ENCODE data around the gene TPRN. TPM values are rescaled to one million over a fixed set of nuclear protein-coding genes. Genes with fewer than 3 reads are reported as not detected.

The TPRN gene
- total RNA-seq, 1 donor from 2014 or later = 19.7 TPM

DNA sequence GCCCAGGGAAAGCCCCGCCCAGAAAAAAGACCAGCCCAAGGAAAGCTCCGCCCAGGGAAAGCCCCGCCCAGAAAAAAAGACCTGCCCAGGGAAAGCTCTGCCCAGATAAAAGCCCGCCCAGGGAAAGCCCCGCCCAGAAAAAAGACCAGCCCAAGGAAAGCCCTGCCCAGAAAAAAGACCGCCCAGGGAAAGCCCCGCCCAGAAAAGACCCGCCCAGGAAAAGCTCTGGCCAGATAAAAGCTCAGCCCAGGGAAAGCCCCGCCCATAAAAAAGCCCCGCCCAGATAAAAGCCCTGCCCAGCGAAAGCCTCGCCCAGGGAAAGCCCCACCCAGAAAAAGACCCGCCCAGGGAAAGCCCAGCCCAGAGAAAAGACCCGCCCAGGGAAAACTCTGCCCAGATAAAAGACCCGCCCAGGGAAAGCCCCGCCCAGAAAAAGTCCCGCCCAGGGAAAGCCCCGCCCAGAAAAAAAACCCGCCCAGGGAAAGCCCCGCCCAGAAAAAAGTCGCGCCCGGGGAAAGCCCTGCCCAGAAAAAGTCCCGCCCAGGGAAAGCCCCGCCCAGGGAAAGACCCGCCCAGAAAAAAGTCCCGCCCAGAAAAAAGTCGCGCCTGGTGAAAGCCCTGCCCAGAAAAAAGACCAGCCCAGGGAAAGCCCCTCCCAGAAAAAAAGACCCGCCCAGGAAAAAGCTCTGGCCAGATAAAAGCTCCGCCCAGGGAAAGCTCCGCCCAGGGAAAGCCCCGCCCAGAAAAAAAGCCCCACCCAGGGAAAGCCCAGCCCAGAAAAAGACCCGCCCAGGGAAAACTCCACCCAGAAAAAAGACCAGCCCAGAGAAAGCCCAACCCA lies 49.7 kb downstream of the TPRN start:
- Mint-ChIP-seq H3K27ac (ENCODE audit: unreplicated experiment) (no peak overlapping the region), H3K4me3 (ENCODE audit: unreplicated experiment) (no peak overlapping the region), H3K9me3 (ENCODE audit: low read depth) (no peaks in the 10 kb centered on the region), H3K27me3 (ENCODE audit: low read depth) (peaks cover 6% of the 10 kb centered on the region), H3K4me1 (ENCODE audit: low read depth) (no peaks in the 10 kb centered on the region), H3K36me3 (ENCODE audit: low read depth) (no peaks in the 10 kb centered on the region)
- DNase-seq (ENCODE audit: low spot score) = no peak
- TF ChIP-seq, protein P1, sequence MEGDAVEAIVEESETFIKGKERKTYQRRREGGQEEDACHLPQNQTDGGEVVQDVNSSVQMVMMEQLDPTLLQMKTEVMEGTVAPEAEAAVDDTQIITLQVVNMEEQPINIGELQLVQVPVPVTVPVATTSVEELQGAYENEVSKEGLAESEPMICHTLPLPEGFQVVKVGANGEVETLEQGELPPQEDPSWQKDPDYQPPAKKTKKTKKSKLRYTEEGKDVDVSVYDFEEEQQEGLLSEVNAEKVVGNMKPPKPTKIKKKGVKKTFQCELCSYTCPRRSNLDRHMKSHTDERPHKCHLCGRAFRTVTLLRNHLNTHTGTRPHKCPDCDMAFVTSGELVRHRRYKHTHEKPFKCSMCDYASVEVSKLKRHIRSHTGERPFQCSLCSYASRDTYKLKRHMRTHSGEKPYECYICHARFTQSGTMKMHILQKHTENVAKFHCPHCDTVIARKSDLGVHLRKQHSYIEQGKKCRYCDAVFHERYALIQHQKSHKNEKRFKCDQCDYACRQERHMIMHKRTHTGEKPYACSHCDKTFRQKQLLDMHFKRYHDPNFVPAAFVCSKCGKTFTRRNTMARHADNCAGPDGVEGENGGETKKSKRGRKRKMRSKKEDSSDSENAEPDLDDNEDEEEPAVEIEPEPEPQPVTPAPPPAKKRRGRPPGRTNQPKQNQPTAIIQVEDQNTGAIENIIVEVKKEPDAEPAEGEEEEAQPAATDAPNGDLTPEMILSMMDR (IDR thresholded peaks at IDR 0.05) = no peak

DNA sequence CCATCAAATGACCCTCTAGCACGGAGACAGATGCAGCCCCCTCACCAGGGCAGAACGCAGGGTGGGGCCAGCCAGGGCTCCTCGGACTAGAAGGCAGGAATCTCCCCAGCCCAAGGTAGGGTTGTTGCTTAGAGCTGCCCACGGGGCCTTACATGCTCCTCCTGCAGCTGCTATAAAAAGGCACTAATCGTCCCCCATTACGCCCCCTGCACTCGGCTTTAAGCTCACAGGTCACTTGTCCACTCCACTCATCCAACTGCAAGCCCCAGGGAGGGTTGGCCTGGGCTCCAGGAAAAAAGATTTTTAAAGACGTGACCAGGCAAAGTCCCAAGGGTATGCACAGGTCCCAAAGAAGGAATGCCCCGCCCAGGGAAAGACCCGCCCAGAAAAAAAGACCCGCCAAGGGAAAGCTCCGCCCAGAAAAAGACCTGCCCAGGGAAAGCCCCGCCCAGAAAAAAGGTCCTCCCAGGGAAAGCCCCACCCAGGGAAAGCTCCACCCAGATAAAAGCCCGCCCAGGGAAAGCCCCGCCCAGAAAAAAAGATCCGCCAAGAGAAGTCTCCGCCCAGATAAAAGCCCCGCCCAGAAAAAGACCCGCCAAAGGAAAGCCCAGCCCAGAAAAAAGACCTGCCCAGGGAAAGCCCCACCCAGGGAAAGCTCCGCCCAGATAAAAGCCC lies 50.5 kb downstream of the TPRN start:
- Mint-ChIP-seq H3K4me3 (ENCODE audit: unreplicated experiment) (no peak overlapping the region), H3K27ac (ENCODE audit: unreplicated experiment) (no peak overlapping the region), H3K36me3 (ENCODE audit: low read depth) (no peaks in the 10 kb centered on the region), H3K9me3 (ENCODE audit: low read depth) (no peaks in the 10 kb centered on the region), H3K4me1 (ENCODE audit: low read depth) (no peaks in the 10 kb centered on the region), H3K27me3 (ENCODE audit: low read depth) (peaks cover 6% of the 10 kb centered on the region)
- TF ChIP-seq, protein P1 (IDR thresholded peaks at IDR 0.05) = no peak
- no peak for DNase-seq (ENCODE audit: low spot score)

- Mint-ChIP-seq H3K27ac (ENCODE audit: unreplicated experiment) (no peak overlapping the region), H3K4me1 (ENCODE audit: low read depth) (no peaks in the 10 kb centered on the region), H3K4me3 (ENCODE audit: unreplicated experiment) (no peak overlapping the region), H3K9me3 (ENCODE audit: low read depth) (no peaks in the 10 kb centered on the region), H3K36me3 (ENCODE audit: low read depth) (no peaks in the 10 kb centered on the region), H3K27me3 (ENCODE audit: low read depth) (peaks cover 6% of the 10 kb centered on the region)
- TF ChIP-seq, protein P1 (IDR thresholded peaks at IDR 0.05) = no peak
- DNase-seq (ENCODE audit: low spot score) = no peak
These were observed 51.2 kb downstream of the TPRN start for GRCh38 chr9:137149363-137149762.

DNA sequence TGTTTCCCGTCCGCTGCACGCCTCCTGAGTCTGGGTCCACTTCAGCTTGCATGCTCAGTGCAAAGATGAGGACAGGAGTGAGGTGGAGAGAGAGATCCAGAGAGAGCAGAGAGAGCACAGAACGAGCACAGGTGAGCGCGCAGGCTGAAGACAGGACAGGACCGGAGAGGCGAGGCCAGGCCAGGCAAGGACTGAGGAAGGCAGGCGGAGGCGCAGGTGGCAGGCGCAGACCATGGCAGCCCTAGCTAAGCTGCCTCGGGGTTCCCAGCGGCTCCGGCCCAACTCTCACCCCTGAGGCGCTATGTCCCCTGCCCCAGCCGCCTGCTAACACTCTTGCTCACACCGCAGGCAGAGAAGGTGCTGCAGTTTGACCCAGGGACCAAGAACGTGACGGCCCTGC lies 51.9 kb downstream of the TPRN start:
- Mint-ChIP-seq H3K9me3 (ENCODE audit: low read depth) (no peaks in the 10 kb centered on the region), H3K4me1 (ENCODE audit: low read depth) (no peaks in the 10 kb centered on the region), H3K36me3 (ENCODE audit: low read depth) (no peaks in the 10 kb centered on the region), H3K27ac (ENCODE audit: unreplicated experiment) (no peak overlapping the region), H3K27me3 (ENCODE audit: low read depth) (peaks cover 10% of the 10 kb centered on the region), H3K4me3 (ENCODE audit: unreplicated experiment) (no peak overlapping the region)
- TF ChIP-seq, protein P1 (IDR thresholded peaks at IDR 0.05) = no peak
- peak; percentile 79 for DNase-seq (ENCODE audit: low spot score)

DNA sequence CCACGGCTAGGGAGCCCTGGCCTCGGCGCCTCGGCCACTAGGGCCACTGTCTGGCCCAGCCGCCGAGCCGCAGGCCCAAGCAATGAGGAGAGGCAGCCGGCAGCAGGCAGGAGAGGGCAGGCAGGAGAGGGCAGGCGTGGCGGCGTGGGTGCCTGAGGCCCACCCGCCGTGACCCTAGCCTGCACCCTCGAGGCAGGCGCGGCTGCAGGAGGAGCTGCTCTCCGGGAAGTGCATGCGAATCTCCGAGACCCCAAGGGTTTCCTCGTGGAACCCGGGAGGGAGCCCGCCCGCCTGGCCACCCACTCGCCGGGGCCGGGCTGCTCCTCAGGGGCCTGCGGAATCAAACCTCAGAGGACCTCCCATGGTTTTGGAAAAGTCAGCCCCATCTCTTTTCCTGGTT lies 52.3 kb downstream of the TPRN start:
- TF ChIP-seq, protein P1 (IDR thresholded peaks at IDR 0.05) = no peak
- Mint-ChIP-seq H3K4me1 (ENCODE audit: low read depth) (no peaks in the 10 kb centered on the region), H3K27ac (ENCODE audit: unreplicated experiment) (no peak overlapping the region), H3K27me3 (ENCODE audit: low read depth) (peaks cover 13% of the 10 kb centered on the region), H3K9me3 (ENCODE audit: low read depth) (no peaks in the 10 kb centered on the region), H3K36me3 (ENCODE audit: low read depth) (no peaks in the 10 kb centered on the region), H3K4me3 (ENCODE audit: unreplicated experiment) (no peak overlapping the region)
- DNase-seq (ENCODE audit: low spot score) = peak; percentile 65
